Skeletal muscle satellite cell (primary cell): ENCODE results near the gene CLIP2.
A peak's percentile ranks its signal among the peaks of the same experiment; 100 is the strongest.
"Not testable (repeated sequence)": the region's sequence is repeated elsewhere in the genome, so short reads cannot be mapped to it uniquely, and the experiment has no call there.

ENCODE experiments used
- H3K27me3 ChIP-seq: 2 replicates; pipeline ENCODE4 v1.7.0; 2013; ENCODE audit warnings: low read length; ENCODE audit not compliant: control insufficient read depth, insufficient read depth
- H3K36me3 ChIP-seq: 2 replicates; pipeline ENCODE4 v1.7.0; 2013; ENCODE audit warnings: mild to moderate bottlenecking, control low read depth, low read length; ENCODE audit not compliant: insufficient read depth
- H3K4me1 ChIP-seq: 2 replicates; pipeline ENCODE4 v1.7.0; 2013; ENCODE audit warnings: low read length; ENCODE audit not compliant: control insufficient read depth, insufficient read depth
- H3K4me2 ChIP-seq: 2 replicates; pipeline ENCODE4 v1.7.0; 2013; ENCODE audit warnings: mild to moderate bottlenecking, low read length
- H3K4me3 ChIP-seq: 2 replicates; pipeline ENCODE4 v1.7.0; 2013; ENCODE audit warnings: low read length
- H3K9ac ChIP-seq: 2 replicates; pipeline ENCODE4 v1.7.0; 2013; ENCODE audit warnings: mild to moderate bottlenecking, low read depth, low read length, moderate library complexity
- H3K9me3 ChIP-seq: replicated peaks from 2 replicates; pipeline ENCODE4 v1.7.0; 2013; ENCODE audit warnings: mild to moderate bottlenecking, control low read depth, low read length

CLIP2 gene

DNA sequence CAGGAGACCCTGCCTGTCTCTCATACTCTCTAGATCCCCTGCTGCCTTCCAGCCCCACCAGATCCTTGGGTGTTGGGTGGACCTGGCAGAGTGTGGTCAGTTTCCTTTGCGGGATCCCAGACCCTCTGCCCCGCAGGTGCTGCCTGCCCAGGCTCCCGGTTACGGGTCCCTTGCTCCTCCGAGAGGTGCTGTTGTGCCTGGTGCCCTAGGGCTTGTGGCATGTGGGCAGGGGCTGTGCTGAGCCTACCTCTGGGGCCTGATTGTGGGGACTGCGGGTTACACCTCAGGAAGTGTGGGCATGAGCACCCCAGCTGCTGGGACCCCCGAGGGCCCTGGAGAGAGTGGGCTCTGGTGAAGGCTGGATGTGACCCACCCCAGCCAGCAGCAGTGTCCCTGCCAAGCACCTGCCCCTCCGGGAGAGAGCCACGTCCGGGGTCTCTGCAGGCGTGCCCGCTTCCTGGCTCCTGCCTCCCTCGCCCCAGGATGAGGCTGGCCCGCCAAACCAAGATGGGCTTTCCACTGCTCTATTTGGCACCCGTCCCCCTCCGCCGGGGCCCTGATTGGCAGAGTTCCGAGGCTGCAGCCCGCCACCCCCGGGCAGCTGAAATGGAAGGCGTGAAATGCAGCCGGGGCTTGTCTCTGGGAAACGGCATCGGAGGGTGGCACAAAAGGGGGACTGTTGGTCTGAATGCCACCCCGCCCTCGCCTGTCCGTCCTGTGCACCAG lies 17.0 kb downstream of the CLIP2 start:
- no peaks in the 10 kb centered on the region for H3K27me3 ChIP-seq
- H3K4me2 ChIP-seq, result peak overlapping the region; percentile 75
- H3K9me3 ChIP-seq, result no peaks in the 10 kb centered on the region
- no peaks in the 10 kb centered on the region for H3K36me3 ChIP-seq
- no peak overlapping the region for H3K4me3 ChIP-seq
- H3K4me1 ChIP-seq, result peaks cover 27% of the 10 kb centered on the region
- no peak overlapping the region for H3K9ac ChIP-seq

DNA sequence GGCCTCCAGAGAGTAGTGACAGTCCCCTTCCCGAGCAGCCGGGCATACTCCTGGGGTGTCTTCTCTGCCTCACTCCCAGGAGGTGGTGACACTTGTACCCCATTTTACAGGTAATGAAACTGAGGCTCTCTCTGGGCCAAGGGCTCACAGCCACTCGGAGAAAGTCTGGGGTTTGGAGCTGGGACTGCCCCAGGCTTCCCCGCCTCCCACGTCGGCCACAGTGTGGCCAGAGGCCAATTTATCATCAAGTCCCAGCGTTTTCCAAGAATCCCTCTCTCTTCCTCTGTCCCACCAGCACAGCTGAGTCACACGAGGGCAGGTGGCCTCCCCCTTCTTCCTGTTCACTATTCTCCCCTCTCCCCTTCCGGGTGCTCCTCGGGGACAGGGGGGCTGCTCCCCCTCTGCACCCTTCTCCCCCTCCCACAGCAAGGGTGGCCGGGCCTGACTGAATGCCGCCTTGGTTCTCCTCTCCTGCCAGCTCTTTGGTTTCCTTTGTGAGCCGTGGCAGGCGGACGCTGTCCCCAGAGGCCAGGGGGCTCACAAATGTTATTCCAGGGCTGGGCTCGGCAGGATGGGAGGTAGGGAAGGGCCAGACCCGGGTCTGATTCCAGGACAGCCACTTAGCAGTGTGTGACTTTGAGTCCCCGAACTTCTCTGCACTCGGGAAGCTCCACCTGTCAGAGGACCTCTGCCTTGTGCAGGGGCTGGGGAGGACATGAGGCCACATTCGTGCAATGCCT lies 17.7 kb downstream of the CLIP2 start:
- peak overlapping the region; percentile 75 for H3K4me2 ChIP-seq
- H3K9ac ChIP-seq, result no peak overlapping the region
- H3K36me3 ChIP-seq, result no peaks in the 10 kb centered on the region
- peak overlapping the region; percentile 4 for H3K4me3 ChIP-seq
- peaks cover 27% of the 10 kb centered on the region for H3K4me1 ChIP-seq
- no peaks in the 10 kb centered on the region for H3K27me3 ChIP-seq
- no peaks in the 10 kb centered on the region for H3K9me3 ChIP-seq

DNA sequence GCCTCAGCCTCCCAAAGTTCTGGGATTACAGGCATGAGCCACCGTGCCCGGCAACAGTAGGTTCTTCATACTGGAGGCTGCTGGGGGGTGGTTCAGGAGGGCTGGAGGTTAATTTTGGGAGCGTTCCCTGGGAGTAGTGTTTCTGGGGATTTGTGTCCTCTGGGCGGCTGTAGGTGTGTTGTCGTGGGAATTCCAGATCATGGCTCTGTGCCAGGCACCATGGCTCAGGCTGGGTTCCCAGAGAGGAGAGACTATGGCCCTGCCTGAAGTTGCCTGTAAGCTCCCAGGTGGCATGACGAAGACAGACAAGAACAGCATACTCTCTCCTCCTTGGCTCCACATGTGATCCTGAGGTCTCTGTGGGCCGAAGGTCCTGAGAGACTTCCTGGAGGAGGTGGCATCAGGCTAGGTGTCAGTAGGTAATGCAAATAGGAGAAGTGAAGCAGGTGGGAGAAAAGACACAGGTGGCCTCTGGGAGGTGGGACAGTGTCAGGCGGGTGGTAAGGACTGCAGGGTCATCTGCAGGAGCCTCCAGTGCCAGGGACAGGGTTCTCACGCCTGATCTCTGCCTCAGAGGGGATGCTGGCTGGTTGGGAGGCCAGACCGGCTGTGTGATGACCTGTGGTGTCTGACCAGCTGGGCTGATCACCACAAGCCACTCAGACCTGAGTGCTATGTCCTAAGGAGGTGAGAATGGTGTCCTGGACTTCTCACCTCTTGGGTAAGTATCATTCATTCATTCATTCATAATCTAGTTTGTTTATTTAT lies 18.7 kb downstream of the CLIP2 start:
- Histone ChIP-seq H3K36me3 (no peaks in the 10 kb centered on the region), H3K9ac (no peak overlapping the region), H3K27me3 (no peaks in the 10 kb centered on the region), H3K9me3 (no peaks in the 10 kb centered on the region), H3K4me1 (peaks cover 21% of the 10 kb centered on the region), H3K4me2 (no peak overlapping the region), H3K4me3 (no peak overlapping the region)

GRCh38 chr7:74309181-74309580 lies 20.0 kb downstream of the CLIP2 start:
- no peak overlapping the region for H3K4me2 ChIP-seq
- H3K36me3 ChIP-seq, result no peaks in the 10 kb centered on the region
- H3K4me3 ChIP-seq, result no peak overlapping the region
- H3K9me3 ChIP-seq, result no peaks in the 10 kb centered on the region
- H3K4me1 ChIP-seq, result peaks cover 17% of the 10 kb centered on the region
- no peaks in the 10 kb centered on the region for H3K27me3 ChIP-seq
- no peak overlapping the region for H3K9ac ChIP-seq

DNA sequence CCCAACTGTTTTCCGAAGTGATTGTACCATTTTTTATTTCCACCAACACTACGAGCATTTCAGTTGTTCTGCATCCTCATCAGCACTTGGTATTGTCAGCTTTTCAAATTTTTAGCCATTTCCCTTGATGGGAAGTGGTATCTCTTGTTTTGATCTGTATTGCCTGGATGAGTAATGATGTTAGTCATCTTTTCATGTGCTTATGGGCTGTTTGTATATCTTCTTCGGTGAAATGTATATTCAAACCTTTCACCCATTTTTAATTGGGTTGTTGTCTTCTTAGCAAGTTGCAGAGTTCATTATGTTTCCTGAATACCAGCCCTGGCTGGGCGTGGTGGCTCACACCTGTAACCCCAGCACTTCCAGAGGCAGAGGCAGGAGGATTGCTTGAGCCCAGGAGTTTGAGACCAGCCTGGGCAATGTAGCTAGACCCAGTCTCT lies 22.1 kb downstream of the CLIP2 start:
- H3K9ac ChIP-seq, result no peak overlapping the region
- no peaks in the 10 kb centered on the region for H3K9me3 ChIP-seq
- no peaks in the 10 kb centered on the region for H3K36me3 ChIP-seq
- no peaks in the 10 kb centered on the region for H3K27me3 ChIP-seq
- peaks cover 10% of the 10 kb centered on the region for H3K4me1 ChIP-seq
- no peak overlapping the region for H3K4me2 ChIP-seq
- H3K4me3 ChIP-seq, result no peak overlapping the region

- H3K36me3 ChIP-seq, result peaks cover 6% of the 10 kb centered on the region
- H3K9ac ChIP-seq, result no peak overlapping the region
- no peak overlapping the region for H3K4me2 ChIP-seq
- no peaks in the 10 kb centered on the region for H3K9me3 ChIP-seq
- no peaks in the 10 kb centered on the region for H3K27me3 ChIP-seq
- no peaks in the 10 kb centered on the region for H3K4me1 ChIP-seq
- H3K4me3 ChIP-seq, result no peak overlapping the region
These were observed 23.3 kb downstream of the CLIP2 start for GRCh38 chr7:74312418-74313028.

- H3K36me3 ChIP-seq, result peaks cover 15% of the 10 kb centered on the region
- H3K27me3 ChIP-seq, H3K9me3 ChIP-seq, H3K4me2 ChIP-seq, H3K4me1 ChIP-seq, H3K4me3 ChIP-seq, H3K9ac ChIP-seq: not testable (repeated sequence)
These were observed 26.7 kb downstream of the CLIP2 start for GRCh38 chr7:74315891-74316290.

DNA sequence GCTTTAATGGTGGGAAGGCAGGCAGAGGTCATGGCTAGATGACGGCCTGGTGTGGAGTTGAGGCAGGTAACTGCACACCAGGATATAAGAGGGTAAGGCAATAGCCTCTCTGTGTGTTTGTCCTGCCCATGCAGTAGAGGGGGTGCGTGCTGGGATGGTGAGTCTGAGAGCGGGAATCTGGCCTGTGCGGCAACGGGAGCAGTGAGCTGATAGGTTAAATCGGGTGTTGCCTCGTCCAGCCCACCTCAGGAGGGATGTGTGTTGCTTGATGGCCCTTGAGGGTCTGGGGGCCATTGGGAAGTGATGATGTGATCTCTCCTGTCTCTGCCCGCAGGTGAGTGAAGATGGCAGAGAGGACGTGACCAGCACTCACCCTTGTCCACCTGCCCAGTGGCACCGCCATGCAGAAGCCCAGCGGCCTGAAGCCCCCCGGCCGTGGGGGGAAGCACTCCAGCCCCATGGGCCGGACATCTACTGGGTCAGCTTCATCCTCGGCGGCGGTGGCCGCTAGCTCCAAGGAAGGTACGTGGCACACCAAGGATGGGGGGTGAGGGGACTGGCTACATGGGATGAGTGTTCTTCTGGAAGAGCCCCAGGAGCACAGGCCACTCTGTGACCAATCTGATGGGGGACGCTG lies 28.1 kb downstream of the CLIP2 start:
- H3K9me3 ChIP-seq, result no peaks in the 10 kb centered on the region
- peaks cover 15% of the 10 kb centered on the region for H3K36me3 ChIP-seq
- H3K4me2 ChIP-seq, result no peak overlapping the region
- no peak overlapping the region for H3K9ac ChIP-seq
- H3K4me1 ChIP-seq, result no peaks in the 10 kb centered on the region
- no peaks in the 10 kb centered on the region for H3K27me3 ChIP-seq
- H3K4me3 ChIP-seq, result no peak overlapping the region

GRCh38 chr7:74318043-74318442 lies 28.8 kb downstream of the CLIP2 start:
- Histone ChIP-seq H3K36me3 (peaks cover 15% of the 10 kb centered on the region), H3K4me1 (no peaks in the 10 kb centered on the region), H3K4me2 (no peak overlapping the region), H3K9me3 (no peaks in the 10 kb centered on the region), H3K4me3 (no peak overlapping the region), H3K27me3 (no peaks in the 10 kb centered on the region), H3K9ac (no peak overlapping the region)

GRCh38 chr7:74320645-74321221 lies 31.5 kb downstream of the CLIP2 start:
- Histone ChIP-seq H3K4me2 (no peak overlapping the region), H3K4me1 (no peaks in the 10 kb centered on the region), H3K27me3 (no peaks in the 10 kb centered on the region), H3K36me3 (peaks cover 17% of the 10 kb centered on the region), H3K9ac (no peak overlapping the region), H3K9me3 (no peaks in the 10 kb centered on the region), H3K4me3 (no peak overlapping the region)
